ENCODE data around the gene SMAD7. TPM values are rescaled to one million over a fixed set of nuclear protein-coding genes. Genes with fewer than 3 reads are reported as not detected.

SMAD7 gene
- total and polyA plus RNA-seq, 4 donors, result 11.8 to 58.8 (median 35.8) TPM

DNA sequence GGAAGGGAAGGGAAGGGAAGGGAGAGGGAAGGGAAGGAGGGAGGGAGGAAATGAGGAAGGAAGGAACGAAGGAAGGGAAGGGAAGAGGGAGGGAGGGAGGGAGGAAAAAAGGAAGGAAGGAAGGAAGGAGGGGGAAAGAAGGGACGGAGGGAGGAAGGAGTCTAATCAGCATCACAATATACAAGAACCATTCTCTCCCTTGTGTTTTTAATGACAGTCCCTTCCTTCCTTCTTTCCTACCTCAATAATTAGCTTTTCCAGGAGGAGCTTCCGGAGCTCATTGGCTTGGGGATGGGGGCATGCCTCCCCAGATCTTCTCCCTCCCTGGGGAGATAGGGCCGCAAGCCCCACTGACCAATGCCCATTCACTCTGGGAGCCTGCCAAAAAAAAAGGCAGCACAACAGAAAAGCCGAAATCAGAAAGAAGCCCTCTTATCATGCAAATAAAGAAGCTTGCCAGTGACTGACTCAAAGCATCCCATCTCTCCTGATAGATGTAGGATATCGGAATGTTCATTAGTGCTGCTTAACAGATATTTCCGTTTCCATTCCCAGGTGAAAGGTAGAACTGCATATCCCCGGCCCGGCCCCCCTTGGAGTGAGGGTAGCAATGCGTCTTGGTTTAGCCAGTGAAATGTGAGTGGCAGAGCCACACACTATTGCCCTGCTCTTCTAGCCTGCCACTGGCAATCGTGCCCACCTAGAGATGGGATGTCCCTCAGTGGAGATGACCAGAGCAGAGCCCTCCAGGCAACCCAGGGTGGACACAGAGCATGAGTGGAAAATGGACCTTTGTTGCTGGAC, 17.8 kb upstream of the SMAD7 start:
- no peak overlapping the region for H3K9ac ChIP-seq (ENCODE audit: insufficient read depth in 1 of 2, low read length in 2 of 2)
- peaks cover 0 to 13% (median 7%) of the 10 kb centered on the region in 5 donors for H3K4me1 ChIP-seq (ENCODE audit: control insufficient read depth in 5 of 5, insufficient read depth in 5 of 5, low read length in 5 of 5)
- no peak for DNase-seq
- no peak for ATAC-seq (ENCODE audit: insufficient read depth, low FRiP score)
- no peak overlapping the region for H3K4me3 ChIP-seq
- TF ChIP-seq, protein P1, sequence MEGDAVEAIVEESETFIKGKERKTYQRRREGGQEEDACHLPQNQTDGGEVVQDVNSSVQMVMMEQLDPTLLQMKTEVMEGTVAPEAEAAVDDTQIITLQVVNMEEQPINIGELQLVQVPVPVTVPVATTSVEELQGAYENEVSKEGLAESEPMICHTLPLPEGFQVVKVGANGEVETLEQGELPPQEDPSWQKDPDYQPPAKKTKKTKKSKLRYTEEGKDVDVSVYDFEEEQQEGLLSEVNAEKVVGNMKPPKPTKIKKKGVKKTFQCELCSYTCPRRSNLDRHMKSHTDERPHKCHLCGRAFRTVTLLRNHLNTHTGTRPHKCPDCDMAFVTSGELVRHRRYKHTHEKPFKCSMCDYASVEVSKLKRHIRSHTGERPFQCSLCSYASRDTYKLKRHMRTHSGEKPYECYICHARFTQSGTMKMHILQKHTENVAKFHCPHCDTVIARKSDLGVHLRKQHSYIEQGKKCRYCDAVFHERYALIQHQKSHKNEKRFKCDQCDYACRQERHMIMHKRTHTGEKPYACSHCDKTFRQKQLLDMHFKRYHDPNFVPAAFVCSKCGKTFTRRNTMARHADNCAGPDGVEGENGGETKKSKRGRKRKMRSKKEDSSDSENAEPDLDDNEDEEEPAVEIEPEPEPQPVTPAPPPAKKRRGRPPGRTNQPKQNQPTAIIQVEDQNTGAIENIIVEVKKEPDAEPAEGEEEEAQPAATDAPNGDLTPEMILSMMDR (IDR thresholded peaks at IDR 0.05; ENCODE audit: control extremely low read depth, extremely low read depth), result no peak
- H3K27ac ChIP-seq (ENCODE audit: low read depth in 1 of 2, low read length in 1 of 2), result no peak overlapping the region
- no peaks in the 10 kb centered on the region for H3K9me3 ChIP-seq (ENCODE audit: control insufficient read depth in 4 of 4, insufficient read depth in 3 of 4, low read length in 3 of 4)
- H3K27me3 ChIP-seq (ENCODE audit: control insufficient read depth in 3 of 3, insufficient read depth in 3 of 3, low read length in 2 of 3), result no peaks in the 10 kb centered on the region
- WGBS, 2 donors, result 79 to 81% methylated on average over 11 of the region's 11 CpGs
- no peaks in the 10 kb centered on the region for H3K36me3 ChIP-seq (ENCODE audit: control insufficient read depth in 4 of 4, insufficient read depth in 4 of 4, low read length in 4 of 4)

DNA sequence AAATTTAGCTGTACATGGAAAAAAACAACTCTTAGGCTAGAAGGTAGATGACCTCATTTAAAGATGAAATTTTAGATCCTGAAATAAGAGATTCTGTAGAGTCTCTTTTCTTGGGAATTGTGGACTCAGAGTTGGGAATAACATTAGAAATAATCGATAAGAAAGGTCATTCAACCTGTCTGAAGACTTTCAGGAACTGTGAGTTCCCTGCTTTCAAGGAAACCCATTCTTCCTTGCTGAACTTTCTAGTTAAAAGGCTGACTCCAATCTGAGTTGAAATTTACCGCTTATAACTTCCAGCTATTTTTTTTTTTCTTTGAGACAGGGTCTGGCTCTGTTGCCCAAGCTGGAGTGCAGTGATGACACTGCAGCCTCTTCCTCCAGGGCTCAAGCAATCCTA, 16.8 kb upstream of the SMAD7 start:
- Histone ChIP-seq H3K9ac (ENCODE audit: insufficient read depth in 1 of 2, low read length in 2 of 2) (no peak overlapping the region), H3K36me3 (ENCODE audit: control insufficient read depth in 4 of 4, insufficient read depth in 4 of 4, low read length in 4 of 4) (no peaks in the 10 kb centered on the region), H3K27me3 (ENCODE audit: control insufficient read depth in 3 of 3, insufficient read depth in 3 of 3, low read length in 2 of 3) (no peaks in the 10 kb centered on the region), H3K27ac (ENCODE audit: low read depth in 1 of 2, low read length in 1 of 2) (no peak overlapping the region), H3K4me3 (no peak overlapping the region), H3K4me1 (ENCODE audit: control insufficient read depth in 5 of 5, insufficient read depth in 5 of 5, low read length in 5 of 5) (peaks cover 0 to 20% (median 11%) of the 10 kb centered on the region in 5 donors), H3K9me3 (ENCODE audit: control insufficient read depth in 4 of 4, insufficient read depth in 3 of 4, low read length in 3 of 4) (no peaks in the 10 kb centered on the region)
- no peak for DNase-seq
- TF ChIP-seq, protein P1 (IDR thresholded peaks at IDR 0.05; ENCODE audit: control extremely low read depth, extremely low read depth), result no peak
- ATAC-seq (ENCODE audit: insufficient read depth, low FRiP score), result no peak
- WGBS, 2 donors, result 91 to 100% methylated on average over 2 of the region's 2 CpGs

DNA sequence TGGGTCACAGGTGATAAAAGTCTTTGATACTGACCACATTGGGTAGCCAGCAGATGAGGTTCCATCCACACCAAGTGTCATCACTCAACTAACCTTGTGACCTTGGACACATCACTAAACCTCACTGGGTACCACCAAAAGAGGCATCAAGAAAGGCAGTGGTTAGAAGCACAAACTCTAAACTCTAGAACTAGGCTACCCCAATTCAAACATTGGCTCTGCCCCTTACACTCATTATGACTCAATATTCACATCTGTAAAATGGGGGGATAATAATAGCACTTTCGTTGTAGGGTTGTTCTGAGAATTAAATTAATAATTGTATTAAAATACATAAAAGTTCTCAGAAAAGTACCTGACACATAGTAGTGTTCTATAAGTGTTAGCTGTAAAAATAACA, 15.8 kb upstream of the SMAD7 start:
- no peak overlapping the region for H3K4me3 ChIP-seq
- TF ChIP-seq, protein P1 (IDR thresholded peaks at IDR 0.05; ENCODE audit: control extremely low read depth, extremely low read depth), result no peak
- ATAC-seq (ENCODE audit: insufficient read depth, low FRiP score) (no peak), DNase-seq (no peak)
- no peaks in the 10 kb centered on the region for H3K9me3 ChIP-seq (ENCODE audit: control insufficient read depth in 4 of 4, insufficient read depth in 3 of 4, low read length in 3 of 4)
- WGBS, 2 donors, result 88 to 100% methylated on average over 1 of the region's 1 CpG
- peaks cover 0 to 25% (median 14%) of the 10 kb centered on the region in 5 donors for H3K4me1 ChIP-seq (ENCODE audit: control insufficient read depth in 5 of 5, insufficient read depth in 5 of 5, low read length in 5 of 5)
- H3K27me3 ChIP-seq (ENCODE audit: control insufficient read depth in 3 of 3, insufficient read depth in 3 of 3, low read length in 2 of 3), result no peaks in the 10 kb centered on the region
- no peaks in the 10 kb centered on the region for H3K36me3 ChIP-seq (ENCODE audit: control insufficient read depth in 4 of 4, insufficient read depth in 4 of 4, low read length in 4 of 4)
- no peak overlapping the region for H3K27ac ChIP-seq (ENCODE audit: low read depth in 1 of 2, low read length in 1 of 2)
- no peak overlapping the region for H3K9ac ChIP-seq (ENCODE audit: insufficient read depth in 1 of 2, low read length in 2 of 2)

All from lung (tissue), 12 donors.